HL-60 (cell line): ENCODE measurements around the gene FADS3.

ENCODE experiments used
- CTCF ChIP-seq: IDR thresholded peaks from one replicate; pipeline ENCODE4 v1.5.1; 2011; ENCODE audit warnings: low read length, control low read depth, inconsistent platforms; ENCODE audit not compliant: insufficient read depth
- GABPA ChIP-seq: IDR thresholded peaks from 2 replicates; pipeline ENCODE4 v1.6.1; 2012; ENCODE audit warnings: low read depth
- POLR2AphosphoS5 ChIP-seq: IDR thresholded peaks from 2 replicates; pipeline ENCODE4 v1.6.1; 2012; ENCODE audit warnings: low read depth
- REST ChIP-seq: IDR thresholded peaks from 2 replicates; pipeline ENCODE4 v1.6.1; 2012; ENCODE audit warnings: low read depth; ENCODE audit not compliant: insufficient replicate concordance
- SPI1 ChIP-seq: IDR thresholded peaks from 2 replicates; pipeline ENCODE4 v1.6.1; 2012; ENCODE audit warnings: low read depth, mild to moderate bottlenecking, borderline replicate concordance

- no peak for TF ChIP-seq CTCF
- no peak for TF ChIP-seq REST
- TF ChIP-seq POLR2AphosphoS5 = no peak
- TF ChIP-seq GABPA = no peak
- TF ChIP-seq SPI1 = no peak
Measured at GRCh38 chr11:61862714-61863547, 28.4 kb downstream of the FADS3 start.
